ENCODE results near the gene TBC1D22A. TPM values are rescaled to one million over a fixed set of nuclear protein-coding genes. Genes with fewer than 3 reads are reported as not detected.

Gene TBC1D22A
- total RNA-seq, 1 experiment from 2014 or later = 27.6 TPM

GRCh38 chr22:47100646-47101200, 338.3 kb downstream of the TBC1D22A start:
- no TSS peak for BruUV-seq (replicated peaks)
- TF ChIP-seq CTCF (IDR thresholded peaks at IDR 0.05; ENCODE audit: unreplicated experiment) = no peak
- H3K4me3 Mint-ChIP-seq (ENCODE audit: low read depth, unreplicated experiment) = no peak overlapping the region
- intact Hi-C loops (cut with micrococcal nuclease; ENCODE audit: unreplicated experiment) = no loop called here
- CTCF ChIA-PET = no interaction called here
- no peak overlapping the region for H3K27ac Mint-ChIP-seq (ENCODE audit: unreplicated experiment)
- H3K4me1 Mint-ChIP-seq (ENCODE audit: low read depth, unreplicated experiment) = no peaks in the 10 kb centered on the region
- peaks cover 4% of the 10 kb centered on the region for H3K36me3 Mint-ChIP-seq (ENCODE audit: insufficient read depth, unreplicated experiment)
- DNase-seq = no peak
- H3K27me3 Mint-ChIP-seq (ENCODE audit: unreplicated experiment) = no peaks in the 10 kb centered on the region
- peaks cover 3% of the 10 kb centered on the region for H3K9me3 Mint-ChIP-seq (ENCODE audit: low read depth, unreplicated experiment)

GRCh38 chr22:47101321-47101885, 339.0 kb downstream of the TBC1D22A start:
- intact Hi-C loops (cut with micrococcal nuclease; ENCODE audit: unreplicated experiment) = no loop called here
- no peaks in the 10 kb centered on the region for H3K9me3 Mint-ChIP-seq (ENCODE audit: low read depth, unreplicated experiment)
- no peak for DNase-seq
- no peaks in the 10 kb centered on the region for H3K27me3 Mint-ChIP-seq (ENCODE audit: unreplicated experiment)
- no peak overlapping the region for H3K27ac Mint-ChIP-seq (ENCODE audit: unreplicated experiment)
- H3K36me3 Mint-ChIP-seq (ENCODE audit: insufficient read depth, unreplicated experiment) = peaks cover 4% of the 10 kb centered on the region
- H3K4me3 Mint-ChIP-seq (ENCODE audit: low read depth, unreplicated experiment) = no peak overlapping the region
- CTCF ChIA-PET = no interaction called here
- BruUV-seq (replicated peaks) = no TSS peak
- H3K4me1 Mint-ChIP-seq (ENCODE audit: low read depth, unreplicated experiment) = peaks cover 3% of the 10 kb centered on the region
- TF ChIP-seq CTCF (IDR thresholded peaks at IDR 0.05; ENCODE audit: unreplicated experiment) = no peak

- Mint-ChIP-seq H3K9me3 (ENCODE audit: low read depth, unreplicated experiment) (no peaks in the 10 kb centered on the region), H3K27ac (ENCODE audit: unreplicated experiment) (no peak overlapping the region), H3K36me3 (ENCODE audit: insufficient read depth, unreplicated experiment) (peaks cover under 1% of the 10 kb centered on the region), H3K4me3 (ENCODE audit: low read depth, unreplicated experiment) (no peak overlapping the region), H3K4me1 (ENCODE audit: low read depth, unreplicated experiment) (peaks cover 10% of the 10 kb centered on the region), H3K27me3 (ENCODE audit: unreplicated experiment) (no peaks in the 10 kb centered on the region)
- no peak for DNase-seq
- no peak for TF ChIP-seq CTCF (IDR thresholded peaks at IDR 0.05; ENCODE audit: unreplicated experiment)
- CTCF ChIA-PET = no interaction called here
- intact Hi-C loops (cut with micrococcal nuclease; ENCODE audit: unreplicated experiment) = no loop called here
- no TSS peak for BruUV-seq (replicated peaks)
These were observed 339.6 kb downstream of the TBC1D22A start for GRCh38 chr22:47102081-47102480.

- H3K27ac Mint-ChIP-seq (ENCODE audit: unreplicated experiment) = no peak overlapping the region
- H3K4me1 Mint-ChIP-seq (ENCODE audit: low read depth, unreplicated experiment) = peaks cover 15% of the 10 kb centered on the region
- no peak for TF ChIP-seq CTCF (IDR thresholded peaks at IDR 0.05; ENCODE audit: unreplicated experiment)
- no peak overlapping the region for H3K4me3 Mint-ChIP-seq (ENCODE audit: low read depth, unreplicated experiment)
- H3K27me3 Mint-ChIP-seq (ENCODE audit: unreplicated experiment) = no peaks in the 10 kb centered on the region
- no peaks in the 10 kb centered on the region for H3K36me3 Mint-ChIP-seq (ENCODE audit: insufficient read depth, unreplicated experiment)
- no peaks in the 10 kb centered on the region for H3K9me3 Mint-ChIP-seq (ENCODE audit: low read depth, unreplicated experiment)
- CTCF ChIA-PET = no interaction called here
- no peak for DNase-seq
- no TSS peak for BruUV-seq (replicated peaks)
- intact Hi-C loops (cut with micrococcal nuclease; ENCODE audit: unreplicated experiment) = no loop called here
These were observed 340.2 kb downstream of the TBC1D22A start for GRCh38 chr22:47102648-47103047.
